Right lobe of liver (tissue), 6 donors: ENCODE measurements around the gene CD7. TPM values are rescaled to one million over a fixed set of nuclear protein-coding genes. Genes with fewer than 3 reads are reported as not detected.
A peak's percentile ranks its signal among the peaks of the same experiment; 100 is the strongest.

Experiments
- ATAC-seq, 4 donors: fragments of 200-7000 bp; cut with Tn5 transposase; one replicate each; pipeline ENCODE4 v1.9.1; 2020; ENCODE audit warnings: mild to moderate bottlenecking in 4 of 4, moderate library complexity in 4 of 4
- DNase-seq, 3 donors: peaks; one replicate each; pipeline ENCODE4 v3.0.0-alpha.2; 2020
- H3K27ac ChIP-seq, 3 donors: fragments of 200-600 bp; one replicate each; pipeline ENCODE4 v1.8.0; 2022
- H3K27me3 ChIP-seq, 2 donors: fragments of 200-600 bp; one replicate each; pipeline ENCODE4 v1.8.0; 2022
- H3K36me3 ChIP-seq, 4 donors: fragments of 200-600 bp; sonication (generic) in 1 of 4; one replicate each; pipeline versions ENCODE4 v1.5.1 to v1.8.0; 2017 to 2022; ENCODE audit warnings: control low read depth in 1 of 4
- H3K4me1 ChIP-seq, 4 donors: fragments of 200-600 bp; sonication (generic) in 1 of 4; one replicate each; pipeline versions ENCODE4 v1.5.1 to v1.8.0; 2017 to 2022; ENCODE audit warnings: control low read depth in 1 of 4
- H3K4me3 ChIP-seq, 3 donors: fragments of 200-600 bp; one replicate each; pipeline ENCODE4 v1.8.0; 2022
- H3K9me3 ChIP-seq, 4 donors: fragments of 200-600 bp; sonication (generic) in 1 of 4; one replicate each; pipeline versions ENCODE4 v1.5.1 to v1.8.0; 2017 to 2022; ENCODE audit warnings: control low read depth in 1 of 4
- POLR2A ChIP-seq: fragments of 450-650 bp; IDR thresholded peaks from one replicate; pipeline ENCODE4 v1.6.1; 2017; ENCODE audit warnings: antibody characterized with exemption, mild to moderate bottlenecking
- WGBS: methylation state at CpG from one replicate; pipeline ENCODE4 v1.1.6; 2018; ENCODE audit warnings: low coverage, low lambda C conversion rate; ENCODE audit not compliant: insufficient coverage; ENCODE audit errors: missing lambda C conversion rate; 5-methylcytosine and 5-hydroxymethylcytosine counted together
- intact Hi-C, 2 donors: fragments of 100-400 bp; cut with DNase I; formaldehyde crosslinking; loops; one replicate each; pipeline versions ENCODE4 v1.11.2 to v1.14.1; 2022
- total RNA-seq, 6 experiments: library from RNA; depleted of rRNA in 2 of 6; stranded (reverse); fragments of >200 nt in 2 of 6; fragmentation: NEBNext Ultra II Directional in 3 of 6; extraction: Animal tissue kit (Norgen Biotek cat#: 25700) in 3 of 6; gene quantifications; one replicate each; pipeline versions ENCODE4 v1.1.0 to v1.2.4, GENCODE V29; 2016 to 2023
- TF ChIP-seq, protein P1 (sequence below), 4 donors: fragments of 200-600 bp in 3 of 4; fragments of 450-650 bp in 1 of 4; IDR thresholded peaks; one replicate each; pipeline versions ENCODE4 v1.5.1 to v1.8.0; 2016 to 2022; ENCODE audit warnings: antibody characterized with exemption in 4 of 4, mild to moderate bottlenecking in 2 of 4
- donor health status: DM: no; HTN: yes; CAD: no.
- donor health status: DM: no; HTN: no; CAD: no.
- donor health status: DM: no; HTN: no; CAD: no.
- donor health status: DM: no; HTN: yes; CAD: no.
- donor health status: DM: no; HTN: yes; CAD: no.

The CD7 gene
- total RNA-seq, 6 experiments from 2014 or later = 0.31 to 3.2 (median 1.3) TPM

- no peaks in the 10 kb centered on the region for H3K27me3 ChIP-seq
- H3K4me1 ChIP-seq = peaks cover 0 to 27% (median 7%) of the 10 kb centered on the region in 4 donors
- ATAC-seq (no peak), DNase-seq (peak in 1 of 3 donors; percentile 54)
- intact Hi-C loops = loop anchor here in 1 of 2 donors (5.0 kb wide), 1 partner anchor 86 kb away; no protein-coding TSS in a partner anchor
- H3K27ac ChIP-seq = no peak overlapping the region
- no peak overlapping the region for H3K4me3 ChIP-seq
- TF ChIP-seq, protein P1, sequence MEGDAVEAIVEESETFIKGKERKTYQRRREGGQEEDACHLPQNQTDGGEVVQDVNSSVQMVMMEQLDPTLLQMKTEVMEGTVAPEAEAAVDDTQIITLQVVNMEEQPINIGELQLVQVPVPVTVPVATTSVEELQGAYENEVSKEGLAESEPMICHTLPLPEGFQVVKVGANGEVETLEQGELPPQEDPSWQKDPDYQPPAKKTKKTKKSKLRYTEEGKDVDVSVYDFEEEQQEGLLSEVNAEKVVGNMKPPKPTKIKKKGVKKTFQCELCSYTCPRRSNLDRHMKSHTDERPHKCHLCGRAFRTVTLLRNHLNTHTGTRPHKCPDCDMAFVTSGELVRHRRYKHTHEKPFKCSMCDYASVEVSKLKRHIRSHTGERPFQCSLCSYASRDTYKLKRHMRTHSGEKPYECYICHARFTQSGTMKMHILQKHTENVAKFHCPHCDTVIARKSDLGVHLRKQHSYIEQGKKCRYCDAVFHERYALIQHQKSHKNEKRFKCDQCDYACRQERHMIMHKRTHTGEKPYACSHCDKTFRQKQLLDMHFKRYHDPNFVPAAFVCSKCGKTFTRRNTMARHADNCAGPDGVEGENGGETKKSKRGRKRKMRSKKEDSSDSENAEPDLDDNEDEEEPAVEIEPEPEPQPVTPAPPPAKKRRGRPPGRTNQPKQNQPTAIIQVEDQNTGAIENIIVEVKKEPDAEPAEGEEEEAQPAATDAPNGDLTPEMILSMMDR (IDR thresholded peaks at IDR 0.05) = no peak
- TF ChIP-seq POLR2A = no peak
- H3K9me3 ChIP-seq = no peaks in the 10 kb centered on the region
- H3K36me3 ChIP-seq = no peaks in the 10 kb centered on the region
- 54% methylated on average over 9 of the region's 21 CpGs for WGBS
Measured at GRCh38 chr17:82323514-82324234, 6.3 kb upstream of the CD7 start.

GRCh38 chr17:82322526-82323453 lies 5.4 kb upstream of the CD7 start:
- ATAC-seq (no peak), DNase-seq (peak in 1 of 3 donors; percentile 45)
- intact Hi-C loops = loop anchor here in 1 of 2 donors (5.0 kb wide), 1 partner anchor 85 kb away; no protein-coding TSS in a partner anchor
- WGBS = no CpG with 5 or more reads among the region's 28 CpGs
- Histone ChIP-seq H3K27me3 (no peaks in the 10 kb centered on the region), H3K36me3 (no peaks in the 10 kb centered on the region), H3K4me1 (peaks cover 0 to 22% (median 4%) of the 10 kb centered on the region in 4 donors), H3K27ac (no peak overlapping the region), H3K4me3 (no peak overlapping the region), H3K9me3 (no peaks in the 10 kb centered on the region)
- TF ChIP-seq POLR2A = no peak
- TF ChIP-seq, protein P1 (IDR thresholded peaks at IDR 0.05) = no peak

- H3K4me3 ChIP-seq = no peak overlapping the region
- TF ChIP-seq, protein P1 (IDR thresholded peaks at IDR 0.05) = no peak
- no peak for TF ChIP-seq POLR2A
- ATAC-seq (no peak), DNase-seq (no peak)
- peaks cover 0 to 17% (median 4%) of the 10 kb centered on the region in 4 donors for H3K4me1 ChIP-seq
- WGBS = 50% methylated on average over 4 of the region's 21 CpGs
- H3K27me3 ChIP-seq = no peaks in the 10 kb centered on the region
- H3K9me3 ChIP-seq = no peaks in the 10 kb centered on the region
- intact Hi-C loops = loop anchor here in 1 of 2 donors (5.0 kb wide), 1 partner anchor 85 kb away; no protein-coding TSS in a partner anchor
- H3K27ac ChIP-seq = no peak overlapping the region
- H3K36me3 ChIP-seq = no peaks in the 10 kb centered on the region
Measured at GRCh38 chr17:82321947-82322466, 4.6 kb upstream of the CD7 start.
